ENCODE results near the gene CACNA2D3. TPM values are rescaled to one million over a fixed set of nuclear protein-coding genes. Genes with fewer than 3 reads are reported as not detected.

CACNA2D3 gene
- polyA plus RNA-seq, 1 donor from 2014 or later, result 26.2 TPM

- Histone ChIP-seq H3K9me3 (ENCODE audit: low read length) (peaks cover 8% of the 10 kb centered on the region), H3F3A (ENCODE audit: insufficient read depth, low read length, poor library complexity, severe bottlenecking) (no peaks in the 10 kb centered on the region), H3K27ac (ENCODE audit: low read length) (no peak overlapping the region), H4K20me1 (ENCODE audit: insufficient read depth) (no peaks in the 10 kb centered on the region), H3K36me3 (ENCODE audit: insufficient read depth, low read length) (no peaks in the 10 kb centered on the region), H3K4me3 (ENCODE audit: low read length) (no peak overlapping the region), H3K9me2 (ENCODE audit: insufficient read depth, low read length) (no peaks in the 10 kb centered on the region), H2AFZ (ENCODE audit: low read depth, low read length) (no peak overlapping the region), H3K9ac (ENCODE audit: low read length) (no peak overlapping the region), H3K4me2 (ENCODE audit: low read length) (no peak overlapping the region), H3K27me3 (ENCODE audit: insufficient read depth, low read depth, low read length) (no peaks in the 10 kb centered on the region), H3K79me2 (replicated peaks; ENCODE audit: insufficient read depth, low read length) (no peaks in the 10 kb centered on the region)
- TF ChIP-seq POLR2AphosphoS5 (IDR thresholded peaks at IDR 0.05), result no peak
- no peak for TF ChIP-seq RAD21 (conservative IDR thresholded peaks at IDR 0.05)
- no peak for TF ChIP-seq MXI1 (conservative IDR thresholded peaks at IDR 0.05; ENCODE audit: poor library complexity, severe bottlenecking)
- TF ChIP-seq TAF1 (IDR thresholded peaks at IDR 0.05; ENCODE audit: low read depth), result no peak
- no peak for TF ChIP-seq CTCF (IDR thresholded peaks at IDR 0.05; ENCODE audit: poor library complexity, severe bottlenecking)
- TF ChIP-seq REST (IDR thresholded peaks at IDR 0.05; ENCODE audit: borderline replicate concordance), result no peak
- TF ChIP-seq SMC3 (conservative IDR thresholded peaks at IDR 0.05; ENCODE audit: poor library complexity), result no peak
- no peak for TF ChIP-seq EZH2 (IDR thresholded peaks at IDR 0.05; ENCODE audit: borderline replicate concordance, insufficient read depth, low read length, poor library complexity, severe bottlenecking)
- TF ChIP-seq EP300 (conservative IDR thresholded peaks at IDR 0.05; ENCODE audit: poor library complexity, severe bottlenecking), result no peak
Measured at GRCh38 chr3:54243960-54244682, 121.8 kb downstream of the CACNA2D3 start.

- no peak overlapping the region for H3K4me2 ChIP-seq (ENCODE audit: low read length)
- no peaks in the 10 kb centered on the region for H3K9me2 ChIP-seq (ENCODE audit: insufficient read depth, low read length)
- H3K27ac ChIP-seq (ENCODE audit: low read length), result no peak overlapping the region
- H3K79me2 ChIP-seq (replicated peaks; ENCODE audit: insufficient read depth, low read length), result no peaks in the 10 kb centered on the region
- no peaks in the 10 kb centered on the region for H3K27me3 ChIP-seq (ENCODE audit: insufficient read depth, low read depth, low read length)
- H3F3A ChIP-seq (ENCODE audit: insufficient read depth, low read length, poor library complexity, severe bottlenecking), result no peaks in the 10 kb centered on the region
- no peaks in the 10 kb centered on the region for H4K20me1 ChIP-seq (ENCODE audit: insufficient read depth)
- H2AFZ ChIP-seq (ENCODE audit: low read depth, low read length), result no peak overlapping the region
- TF ChIP-seq EP300 (conservative IDR thresholded peaks at IDR 0.05; ENCODE audit: poor library complexity, severe bottlenecking) (no peak), POLR2AphosphoS5 (IDR thresholded peaks at IDR 0.05) (no peak), TAF1 (IDR thresholded peaks at IDR 0.05; ENCODE audit: low read depth) (no peak), CTCF (IDR thresholded peaks at IDR 0.05; ENCODE audit: poor library complexity, severe bottlenecking) (no peak), SMC3 (conservative IDR thresholded peaks at IDR 0.05; ENCODE audit: poor library complexity) (no peak)
- H3K9me3 ChIP-seq (ENCODE audit: low read length), result no peaks in the 10 kb centered on the region
- H3K4me3 ChIP-seq (ENCODE audit: low read length), result no peak overlapping the region
- no peak overlapping the region for H3K9ac ChIP-seq (ENCODE audit: low read length)
- H3K36me3 ChIP-seq (ENCODE audit: insufficient read depth, low read length), result no peaks in the 10 kb centered on the region
Measured at GRCh38 chr3:54251705-54252104, 129.4 kb downstream of the CACNA2D3 start.

Data from neural cell (in vitro differentiated cells).